NCI-H1930 (cell line): ENCODE measurements around the gene CPNE1.

Experiments used
- DNase-seq, 2 experiments: peaks; one replicate each; lab custom pipeline; 2025; lab: John Stamatoyannopoulos, UW

CPNE1 gene

GRCh38 chr20:35600176-35600992 is 64.3 kb downstream of the CPNE1 start:
- no peak for DNase-seq

- no peak for DNase-seq
These were observed 65.0 kb downstream of the CPNE1 start for GRCh38 chr20:35599776-35600120.

- no peak for DNase-seq
These were observed 65.6 kb downstream of the CPNE1 start for GRCh38 chr20:35598899-35599775.

- no peak for DNase-seq
These were observed 66.2 kb downstream of the CPNE1 start for GRCh38 chr20:35598476-35598875.

GRCh38 chr20:35597186-35597585 is 67.5 kb downstream of the CPNE1 start:
- no peak for DNase-seq

- DNase-seq, result no peak
These were observed 68.8 kb downstream of the CPNE1 start for GRCh38 chr20:35595901-35596300.

GRCh38 chr20:35595456-35595855 is 69.2 kb downstream of the CPNE1 start:
- no peak for DNase-seq

- DNase-seq, result no peak
These were observed 72.2 kb downstream of the CPNE1 start for GRCh38 chr20:35592339-35592974.

GRCh38 chr20:35588397-35588796 is 76.3 kb downstream of the CPNE1 start:
- DNase-seq, result no peak

- no peak for DNase-seq
These were observed 77.3 kb downstream of the CPNE1 start for GRCh38 chr20:35587436-35587835.

GRCh38 chr20:35586751-35587425 is 77.8 kb downstream of the CPNE1 start:
- DNase-seq, result no peak

- no peak for DNase-seq
These were observed 80.8 kb downstream of the CPNE1 start for GRCh38 chr20:35583636-35584560.

- DNase-seq, result no peak
These were observed 81.8 kb downstream of the CPNE1 start for GRCh38 chr20:35582741-35583404.

- no peak for DNase-seq
These were observed 82.6 kb downstream of the CPNE1 start for GRCh38 chr20:35582131-35582530.

- DNase-seq, result no peak
These were observed 85.5 kb downstream of the CPNE1 start for GRCh38 chr20:35579196-35579595.

GRCh38 chr20:35578469-35578868 is 86.2 kb downstream of the CPNE1 start:
- DNase-seq, result no peak

GRCh38 chr20:35576816-35577215 is 87.9 kb downstream of the CPNE1 start:
- no peak for DNase-seq
